ENCODE data around the gene DAB2IP. TPM values are rescaled to one million over a fixed set of nuclear protein-coding genes. Genes with fewer than 3 reads are reported as not detected.
"Not testable (repeated sequence)": the region's sequence is repeated elsewhere in the genome, so short reads cannot be mapped to it uniquely, and the experiment has no call there.

The DAB2IP gene
- total RNA-seq, 4 donors from 2014 or later: 35.2 to 56.4 (median 51.4) TPM

DNA sequence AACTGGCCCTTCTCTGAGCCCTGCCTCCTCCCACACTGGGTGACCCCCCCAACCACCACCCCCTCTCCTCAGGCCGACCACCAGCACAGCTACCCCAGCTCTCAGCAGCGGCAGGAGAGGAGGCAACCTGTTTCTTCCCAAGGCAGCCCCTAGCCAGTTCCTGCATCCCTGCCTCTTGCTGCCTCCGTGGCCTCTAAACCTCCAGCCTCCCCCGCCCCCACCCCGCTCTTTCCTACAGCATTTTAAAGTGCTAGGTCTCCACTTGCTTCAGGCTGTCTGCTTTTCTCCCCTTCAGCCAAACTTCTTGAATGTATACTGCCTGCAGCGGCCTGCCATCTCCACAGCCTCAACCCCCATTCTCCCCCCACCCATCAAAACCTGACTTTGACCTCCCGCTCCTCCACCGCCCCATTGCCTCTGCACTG is 135.6 kb downstream of the DAB2IP start:
- Histone ChIP-seq H3K27ac (no peak overlapping the region), H3K9me3 (no peaks in the 10 kb centered on the region), H3K36me3 (peaks cover 0 to 49% (median 5%) of the 10 kb centered on the region in 3 donors), H3K4me1 (peaks cover 0 to 23% (median 0%) of the 10 kb centered on the region in 4 donors), H3K4me3 (no peak overlapping the region), H3K27me3 (no peaks in the 10 kb centered on the region)
- no peak for DNase-seq (ENCODE audit: low spot score in 2 of 2)
- 75 to 78% methylated on average over 8 of the region's 8 CpGs for WGBS, 2 donors
- TF ChIP-seq, protein P1, sequence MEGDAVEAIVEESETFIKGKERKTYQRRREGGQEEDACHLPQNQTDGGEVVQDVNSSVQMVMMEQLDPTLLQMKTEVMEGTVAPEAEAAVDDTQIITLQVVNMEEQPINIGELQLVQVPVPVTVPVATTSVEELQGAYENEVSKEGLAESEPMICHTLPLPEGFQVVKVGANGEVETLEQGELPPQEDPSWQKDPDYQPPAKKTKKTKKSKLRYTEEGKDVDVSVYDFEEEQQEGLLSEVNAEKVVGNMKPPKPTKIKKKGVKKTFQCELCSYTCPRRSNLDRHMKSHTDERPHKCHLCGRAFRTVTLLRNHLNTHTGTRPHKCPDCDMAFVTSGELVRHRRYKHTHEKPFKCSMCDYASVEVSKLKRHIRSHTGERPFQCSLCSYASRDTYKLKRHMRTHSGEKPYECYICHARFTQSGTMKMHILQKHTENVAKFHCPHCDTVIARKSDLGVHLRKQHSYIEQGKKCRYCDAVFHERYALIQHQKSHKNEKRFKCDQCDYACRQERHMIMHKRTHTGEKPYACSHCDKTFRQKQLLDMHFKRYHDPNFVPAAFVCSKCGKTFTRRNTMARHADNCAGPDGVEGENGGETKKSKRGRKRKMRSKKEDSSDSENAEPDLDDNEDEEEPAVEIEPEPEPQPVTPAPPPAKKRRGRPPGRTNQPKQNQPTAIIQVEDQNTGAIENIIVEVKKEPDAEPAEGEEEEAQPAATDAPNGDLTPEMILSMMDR (IDR thresholded peaks at IDR 0.05): no peak
- TF ChIP-seq POLR2A (IDR thresholded peaks at IDR 0.05): no peak
- no peak for TF ChIP-seq EP300 (IDR thresholded peaks at IDR 0.05)

DNA sequence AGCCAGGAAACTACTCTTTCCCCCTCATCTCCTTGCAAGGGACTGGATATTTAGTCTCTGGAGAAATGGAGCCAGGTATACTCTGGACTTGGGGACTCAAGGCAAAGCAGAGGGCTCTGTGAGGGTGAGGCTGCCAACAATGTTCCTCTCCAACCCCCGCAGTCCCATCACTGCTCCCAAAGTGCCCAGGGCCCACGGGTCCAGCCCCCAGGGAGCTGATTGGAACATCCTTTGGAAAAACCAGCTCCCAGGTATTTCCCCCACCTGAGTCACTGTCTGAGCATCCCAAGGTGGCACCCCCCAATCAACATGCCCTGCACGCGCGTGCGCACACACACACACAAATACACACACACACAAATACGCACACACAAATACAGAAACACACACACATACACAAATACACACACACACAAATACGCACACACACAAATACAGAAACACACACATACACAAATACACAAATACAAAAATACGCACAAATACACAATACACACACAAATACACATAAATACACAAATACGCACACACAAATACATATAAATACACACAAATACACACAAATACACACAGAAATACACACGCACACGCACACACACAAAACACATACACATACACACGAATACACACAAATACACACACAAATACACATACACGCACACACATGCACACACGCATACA is 137.4 kb downstream of the DAB2IP start:
- Histone ChIP-seq H3K9me3 (no peaks in the 10 kb centered on the region), H3K27ac (no peak overlapping the region), H3K4me3 (no peak overlapping the region), H3K36me3 (peaks cover 0 to 31% (median 0%) of the 10 kb centered on the region in 3 donors), H3K4me1 (peaks cover 0 to 12% (median 0%) of the 10 kb centered on the region in 4 donors), H3K27me3 (no peaks in the 10 kb centered on the region)
- TF ChIP-seq EP300 (IDR thresholded peaks at IDR 0.05) (no peak), POLR2A (IDR thresholded peaks at IDR 0.05) (no peak)
- TF ChIP-seq, protein P1 (IDR thresholded peaks at IDR 0.05): no peak
- WGBS, 2 donors: 85 to 92% methylated on average over 14 to 15 of the region's 15 CpGs
- no peak for DNase-seq (ENCODE audit: low spot score in 2 of 2)

DNA sequence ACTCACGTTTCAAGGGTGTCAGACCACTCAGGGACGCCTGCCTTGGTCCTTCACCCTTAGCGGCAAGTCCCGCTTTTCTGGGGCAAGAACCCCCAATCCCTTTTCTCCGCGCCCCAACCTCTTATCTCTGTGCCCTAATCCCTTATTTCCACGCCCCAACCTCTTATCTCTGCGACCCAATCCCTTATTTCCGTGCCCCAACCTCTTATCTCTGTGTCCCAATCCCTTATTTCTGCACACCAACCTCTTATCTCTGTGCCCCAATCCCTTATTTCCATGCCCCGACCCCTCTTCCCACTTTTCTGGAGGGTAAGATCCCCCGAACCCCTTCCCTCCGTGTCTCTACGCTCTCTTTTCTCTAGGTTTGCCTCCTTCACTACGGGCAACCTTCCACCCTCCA is 139.4 kb downstream of the DAB2IP start:
- DNase-seq (ENCODE audit: low spot score in 2 of 2): no peak
- 66 to 90% methylated on average over 7 to 14 of the region's 14 CpGs for WGBS, 2 donors
- TF ChIP-seq POLR2A (IDR thresholded peaks at IDR 0.05): no peak
- TF ChIP-seq EP300 (IDR thresholded peaks at IDR 0.05): no peak
- TF ChIP-seq, protein P1 (IDR thresholded peaks at IDR 0.05): no peak
- Histone ChIP-seq H3K27me3 (no peaks in the 10 kb centered on the region), H3K4me1 (no peaks in the 10 kb centered on the region), H3K36me3 (peaks cover 0 to 11% (median 0%) of the 10 kb centered on the region in 3 donors), H3K27ac (no peak overlapping the region), H3K9me3 (no peaks in the 10 kb centered on the region), H3K4me3 (no peak overlapping the region)

DNA sequence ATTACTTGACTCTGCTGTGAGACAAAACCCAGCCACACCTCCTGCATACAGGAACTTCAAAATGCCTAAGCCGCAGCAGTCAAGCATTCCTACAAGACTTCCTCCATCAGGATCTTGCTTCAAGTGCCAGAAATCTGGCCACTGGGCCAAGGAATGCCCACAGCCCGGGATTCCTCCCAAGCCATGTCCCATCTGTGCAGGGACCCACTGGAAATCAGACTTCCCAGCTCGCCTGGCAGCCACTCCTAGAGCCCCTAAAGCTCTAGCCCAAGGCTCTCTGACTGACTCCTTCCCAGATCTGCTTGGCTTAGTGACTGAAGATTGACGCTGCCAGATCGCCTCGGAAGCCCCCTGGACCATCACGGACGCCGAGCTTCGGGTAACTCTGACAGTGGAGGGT is 141.0 kb downstream of the DAB2IP start:
- not testable (repeated sequence) for H3K9me3 ChIP-seq; H3K36me3 ChIP-seq; H3K27ac ChIP-seq; H3K4me3 ChIP-seq; H3K27me3 ChIP-seq; DNase-seq (ENCODE audit: low spot score in 2 of 2); H3K4me1 ChIP-seq
- WGBS, 2 donors: 90 to 91% methylated on average over 10 of the region's 10 CpGs

DNA sequence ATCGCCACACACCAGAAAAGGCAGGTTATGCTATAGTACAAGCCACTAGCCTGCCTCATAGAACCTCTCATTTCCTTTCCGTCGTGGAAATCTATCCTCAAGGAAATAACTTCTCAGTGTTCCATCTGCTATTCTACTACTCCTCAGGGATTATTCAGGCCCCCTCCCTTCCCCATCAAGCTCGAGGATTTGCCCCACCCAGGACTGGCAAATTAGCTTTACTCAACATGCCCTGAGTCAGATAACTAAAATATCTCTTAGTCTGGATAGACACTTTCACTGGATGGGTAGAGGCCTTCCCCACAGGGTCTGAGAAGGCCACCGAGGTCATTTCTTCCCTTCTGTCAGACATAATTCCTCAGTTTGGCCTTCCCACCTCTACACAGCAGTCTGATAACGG is 142.9 kb downstream of the DAB2IP start:
- H3K9me3 ChIP-seq; H3K4me3 ChIP-seq; DNase-seq (ENCODE audit: low spot score in 2 of 2); H3K27ac ChIP-seq; H3K27me3 ChIP-seq; H3K4me1 ChIP-seq; H3K36me3 ChIP-seq: not testable (repeated sequence)
- WGBS, 2 donors: 67 to 73% methylated on average over 6 of the region's 6 CpGs

DNA sequence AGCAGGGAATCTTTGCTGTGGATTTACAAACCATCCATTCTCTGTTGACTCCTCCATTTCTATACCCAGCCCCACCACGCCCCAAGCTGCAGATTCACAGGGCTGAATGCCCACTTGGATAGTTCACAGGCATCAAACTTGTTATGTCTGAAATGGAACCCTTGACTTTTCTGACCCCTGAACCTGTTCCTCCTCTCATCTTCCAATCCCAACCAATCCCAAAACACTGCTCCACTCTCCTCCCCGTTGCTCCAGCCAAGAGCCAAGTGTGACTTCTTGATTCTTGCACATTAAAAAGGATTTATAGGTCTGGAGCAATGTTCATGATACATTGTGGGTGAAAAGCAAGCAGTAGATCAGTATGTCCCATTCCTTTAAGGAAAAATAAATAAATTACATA is 145.6 kb downstream of the DAB2IP start:
- H3K36me3 ChIP-seq: no peaks in the 10 kb centered on the region
- TF ChIP-seq EP300 (IDR thresholded peaks at IDR 0.05) (no peak), POLR2A (IDR thresholded peaks at IDR 0.05) (no peak)
- TF ChIP-seq, protein P1 (IDR thresholded peaks at IDR 0.05): no peak
- H3K4me3 ChIP-seq: no peak overlapping the region
- no peak overlapping the region for H3K27ac ChIP-seq
- no peak for DNase-seq (ENCODE audit: low spot score in 2 of 2)
- WGBS, 2 donors: 72 to 89% methylated on average over 2 of the region's 2 CpGs
- no peaks in the 10 kb centered on the region for H3K27me3 ChIP-seq
- H3K9me3 ChIP-seq: no peaks in the 10 kb centered on the region
- no peaks in the 10 kb centered on the region for H3K4me1 ChIP-seq

All from tibial nerve (tissue), 4 donors.